OCI-LY7 (cell line): ENCODE data around the gene CFAP107. TPM values are rescaled to one million over a fixed set of nuclear protein-coding genes. Genes with fewer than 3 reads are reported as not detected.

Experiments used
- BruUV-seq: library from RNA; stranded (reverse); fragments of 400-500 nt; replicated peaks from 2 replicates; lab custom pipeline; 2021; lab: Mats Ljungman, UMichigan
- CTCF ChIA-PET: fragments of 300-600 bp; sonication (Branson Sonifier 250); formaldehyde crosslinking; loops from one replicate; lab custom pipeline; 2022; ENCODE audit warnings: antibody characterized with exemption; ENCODE audit not compliant: unreplicated experiment; lab: Charles Lee
- POLR2A ChIA-PET: fragments of 300-600 bp; sonication (Branson Sonifier 250); formaldehyde crosslinking; loops from one replicate; lab custom pipeline; 2022; ENCODE audit warnings: antibody characterized with exemption; lab: Charles Lee
- DNase-seq: peaks from one replicate; pipeline ENCODE4 v3.0.0-alpha.2; 2015; ENCODE audit warnings: low spot score
- H2AFZ ChIP-seq: fragments of 200-600 bp; sonication (generic), shearing (Covaris generic); 2 replicates; pipeline ENCODE4 v1.6.1; 2014; ENCODE audit warnings: mild to moderate bottlenecking, antibody characterized with exemption, low read length, moderate library complexity
- H3K27ac ChIP-seq: fragments of 200-600 bp; sonication (generic); 2 replicates; pipeline ENCODE4 v1.5.1; 2014; ENCODE audit warnings: mixed run types, low read depth, mild to moderate bottlenecking, moderate library complexity, low read length, inconsistent platforms; ENCODE audit not compliant: poor library complexity, severe bottlenecking
- H3K36me3 ChIP-seq: fragments of 200-600 bp; sonication (generic); 2 replicates; pipeline ENCODE4 v1.6.1; 2014; ENCODE audit warnings: mild to moderate bottlenecking, antibody characterized with exemption, low read length, moderate library complexity, mixed read lengths; ENCODE audit not compliant: insufficient read depth
- H3K4me1 ChIP-seq: fragments of 200-600 bp; sonication (generic); 2 replicates; pipeline ENCODE4 v1.5.1; 2014; ENCODE audit warnings: mild to moderate bottlenecking, low read length; ENCODE audit not compliant: insufficient read depth, poor library complexity, severe bottlenecking
- H3K4me2 ChIP-seq: fragments of 200-600 bp; sonication (generic); 2 replicates; pipeline ENCODE4 v1.6.1; 2014; ENCODE audit warnings: mild to moderate bottlenecking, low read length
- H3K4me3 ChIP-seq: fragments of 200-600 bp; sonication (generic); 2 replicates; pipeline ENCODE4 v1.5.1; 2014; ENCODE audit warnings: mild to moderate bottlenecking, low read depth, low read length; ENCODE audit not compliant: poor library complexity, severe bottlenecking
- H3K79me2 ChIP-seq: fragments of 200-600 bp; sonication (generic); 2 replicates; pipeline ENCODE4 v1.6.1; 2016; ENCODE audit warnings: low read depth, mild to moderate bottlenecking, low read length, moderate library complexity, mixed read lengths; ENCODE audit not compliant: insufficient read depth
- H3K9me2 ChIP-seq: fragments of 200-600 bp; sonication (generic); 2 replicates; pipeline ENCODE4 v1.6.1; 2016; ENCODE audit warnings: mild to moderate bottlenecking, low read length, mixed read lengths; ENCODE audit not compliant: insufficient read depth
- H3K9me3 ChIP-seq: fragments of 200-600 bp; sonication (generic); 2 replicates; pipeline ENCODE4 v1.6.1; 2014; ENCODE audit warnings: mild to moderate bottlenecking, mixed run types, low read length, mixed read lengths
- H4K20me1 ChIP-seq: fragments of 200-600 bp; sonication (generic); 2 replicates; pipeline ENCODE4 v1.6.1; 2014; ENCODE audit warnings: mild to moderate bottlenecking, antibody characterized with exemption, low read length, moderate library complexity, mixed read lengths; ENCODE audit not compliant: insufficient read depth
- EZH2phosphoT487 ChIP-seq: fragments of 200-600 bp; sonication (generic); IDR thresholded peaks from 2 replicates; pipeline ENCODE4 v1.6.1; 2018; ENCODE audit warnings: low read depth, borderline replicate concordance, mild to moderate bottlenecking, mixed run types, antibody characterized with exemption, low read length, moderate library complexity, mixed read lengths
- intact Hi-C: fragments of 100-400 bp; cut with micrococcal nuclease; formaldehyde crosslinking; loops from one replicate; pipeline ENCODE4 v1.10.0; 2022; ENCODE audit not compliant: unreplicated experiment
- total RNA-seq, 2 experiments: library from RNA; depleted of rRNA in 1 of 2; stranded (reverse); fragments of >200 nt in 1 of 2; shearing (Covaris generic) in 1 of 2; gene quantifications; 2 replicates each; pipeline ENCODE4 v1.2.3, GENCODE V29; 2014 to 2022
- TF ChIP-seq, protein P1 (sequence below): fragments of 200-600 bp; sonication (generic); conservative IDR thresholded peaks from 2 replicates; pipeline ENCODE4 v1.5.1; 2014; ENCODE audit warnings: mild to moderate bottlenecking, antibody characterized with exemption, low read length, moderate library complexity, mixed read lengths

CFAP107 gene
- total RNA-seq, 2 experiments from 2014 or later = not detected

DNA sequence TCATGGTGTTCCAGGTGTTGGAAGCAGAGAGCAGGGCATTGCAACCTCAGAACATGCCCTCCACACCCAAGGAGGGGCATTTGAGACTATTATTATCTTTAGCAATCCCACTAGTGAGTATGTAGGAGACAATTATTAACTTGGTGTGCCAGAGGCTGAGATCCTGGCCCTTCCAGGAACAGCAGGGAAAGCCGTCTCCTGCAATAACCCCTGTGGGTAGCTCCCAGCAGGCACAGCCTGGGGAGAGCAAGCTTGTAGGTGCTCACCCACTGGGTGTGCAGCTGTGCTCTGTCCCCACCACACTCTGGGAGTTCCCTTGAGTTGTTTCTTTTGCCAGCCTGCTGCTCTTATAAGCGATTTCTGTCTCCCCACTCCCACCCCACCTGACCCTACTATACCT is 10.3 kb downstream of the CFAP107 start:
- CTCF ChIA-PET = no interaction called here

DNA sequence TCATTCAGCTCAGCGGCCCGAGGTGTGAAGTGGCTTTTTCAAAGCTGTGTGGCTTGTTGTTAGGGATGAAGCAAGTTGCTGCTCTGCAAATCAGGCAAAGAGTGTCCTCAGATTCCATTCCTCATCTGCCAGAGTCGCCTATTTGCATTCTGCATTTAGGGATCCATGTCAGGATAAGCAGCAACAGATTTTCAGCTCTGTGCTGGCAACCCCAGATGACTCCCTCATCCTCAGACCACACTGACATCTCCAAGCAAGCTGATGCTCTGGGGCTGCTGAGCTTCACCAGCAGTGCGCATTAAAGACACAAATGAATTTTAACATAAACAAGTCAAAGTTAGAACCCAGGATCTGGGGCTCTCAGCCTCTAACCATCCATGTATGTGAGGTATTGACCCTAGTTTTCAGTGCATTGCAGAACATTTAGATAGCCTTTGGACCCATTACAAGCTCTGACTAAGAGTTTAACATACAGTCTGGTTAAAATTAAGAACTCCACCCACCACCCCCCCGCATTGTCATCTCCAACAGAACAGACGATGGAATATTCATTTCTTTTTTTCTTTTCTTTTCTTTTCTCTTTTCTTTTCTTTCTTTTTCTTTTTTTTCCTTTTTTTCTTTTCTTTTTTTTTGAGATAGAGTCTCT is 10.9 kb downstream of the CFAP107 start:
- intact Hi-C loops = no loop called here
- H4K20me1 ChIP-seq = no peaks in the 10 kb centered on the region
- POLR2A ChIA-PET = no interaction called here
- no peak overlapping the region for H3K4me3 ChIP-seq
- H3K9me2 ChIP-seq = no peaks in the 10 kb centered on the region
- no peaks in the 10 kb centered on the region for H3K4me1 ChIP-seq
- no peak overlapping the region for H3K4me2 ChIP-seq
- H2AFZ ChIP-seq = no peak overlapping the region
- no TSS peak for BruUV-seq
- CTCF ChIA-PET = no interaction called here
- no peak for TF ChIP-seq EZH2phosphoT487
- TF ChIP-seq, protein P1, sequence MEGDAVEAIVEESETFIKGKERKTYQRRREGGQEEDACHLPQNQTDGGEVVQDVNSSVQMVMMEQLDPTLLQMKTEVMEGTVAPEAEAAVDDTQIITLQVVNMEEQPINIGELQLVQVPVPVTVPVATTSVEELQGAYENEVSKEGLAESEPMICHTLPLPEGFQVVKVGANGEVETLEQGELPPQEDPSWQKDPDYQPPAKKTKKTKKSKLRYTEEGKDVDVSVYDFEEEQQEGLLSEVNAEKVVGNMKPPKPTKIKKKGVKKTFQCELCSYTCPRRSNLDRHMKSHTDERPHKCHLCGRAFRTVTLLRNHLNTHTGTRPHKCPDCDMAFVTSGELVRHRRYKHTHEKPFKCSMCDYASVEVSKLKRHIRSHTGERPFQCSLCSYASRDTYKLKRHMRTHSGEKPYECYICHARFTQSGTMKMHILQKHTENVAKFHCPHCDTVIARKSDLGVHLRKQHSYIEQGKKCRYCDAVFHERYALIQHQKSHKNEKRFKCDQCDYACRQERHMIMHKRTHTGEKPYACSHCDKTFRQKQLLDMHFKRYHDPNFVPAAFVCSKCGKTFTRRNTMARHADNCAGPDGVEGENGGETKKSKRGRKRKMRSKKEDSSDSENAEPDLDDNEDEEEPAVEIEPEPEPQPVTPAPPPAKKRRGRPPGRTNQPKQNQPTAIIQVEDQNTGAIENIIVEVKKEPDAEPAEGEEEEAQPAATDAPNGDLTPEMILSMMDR = no peak
- H3K9me3 ChIP-seq = no peaks in the 10 kb centered on the region
- no peaks in the 10 kb centered on the region for H3K36me3 ChIP-seq
- DNase-seq = no peak
- no peak overlapping the region for H3K27ac ChIP-seq
- no peaks in the 10 kb centered on the region for H3K79me2 ChIP-seq

More for the DNA sequence above, 10.3 kb downstream of the CFAP107 start:
- DNase-seq = no peak
- TF ChIP-seq, protein P1 = no peak
- no peak for TF ChIP-seq EZH2phosphoT487
- Histone ChIP-seq H3K4me2 (no peak overlapping the region), H3K36me3 (no peaks in the 10 kb centered on the region), H3K9me2 (no peaks in the 10 kb centered on the region), H3K79me2 (no peaks in the 10 kb centered on the region), H2AFZ (no peak overlapping the region), H3K9me3 (no peaks in the 10 kb centered on the region), H3K4me1 (no peaks in the 10 kb centered on the region), H3K27ac (no peak overlapping the region), H3K4me3 (no peak overlapping the region), H4K20me1 (no peaks in the 10 kb centered on the region)
- intact Hi-C loops = no loop called here
- BruUV-seq = no TSS peak
- POLR2A ChIA-PET = no interaction called here

DNA sequence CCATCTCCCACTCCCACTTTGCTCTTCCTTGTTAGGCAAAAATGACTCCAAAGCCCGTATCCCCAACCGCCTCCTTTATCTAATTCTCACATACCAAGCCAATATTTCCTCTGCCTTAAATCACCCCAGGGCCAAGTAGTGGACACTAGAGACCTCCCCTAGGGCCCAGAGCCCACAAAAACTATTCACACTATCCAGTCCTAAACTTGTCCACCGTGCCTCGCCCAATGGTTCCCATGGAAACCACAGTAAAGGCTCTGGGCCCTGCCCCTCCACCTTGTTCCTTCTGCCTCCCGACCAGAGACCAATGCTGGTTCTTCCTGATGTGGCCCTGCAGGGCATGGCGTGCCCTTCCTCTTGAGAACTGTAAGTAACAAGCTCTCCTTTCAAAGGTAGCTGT is 11.8 kb downstream of the CFAP107 start:
- Histone ChIP-seq H3K36me3 (no peaks in the 10 kb centered on the region), H3K9me2 (no peaks in the 10 kb centered on the region), H2AFZ (no peak overlapping the region), H3K4me1 (no peaks in the 10 kb centered on the region), H3K79me2 (no peaks in the 10 kb centered on the region), H4K20me1 (no peaks in the 10 kb centered on the region), H3K27ac (no peak overlapping the region), H3K4me2 (no peak overlapping the region), H3K9me3 (no peaks in the 10 kb centered on the region), H3K4me3 (no peak overlapping the region)
- BruUV-seq = no TSS peak
- DNase-seq = no peak
- intact Hi-C loops = no loop called here
- TF ChIP-seq, protein P1 = no peak
- no peak for TF ChIP-seq EZH2phosphoT487
- ChIA-PET POLR2A (no interaction called here), CTCF (no interaction called here)
